ENCODE results near the gene CARM1. TPM values are rescaled to one million over a fixed set of nuclear protein-coding genes. Genes with fewer than 3 reads are reported as not detected.
"Not testable (repeated sequence)": the region's sequence is repeated elsewhere in the genome, so short reads cannot be mapped to it uniquely, and the experiment has no call there.

The CARM1 gene
- total and polyA plus RNA-seq, 2 donors (not counting 1 experiment from before 2014, with no cell fraction given), result 33.0 to 34.3 TPM

DNA sequence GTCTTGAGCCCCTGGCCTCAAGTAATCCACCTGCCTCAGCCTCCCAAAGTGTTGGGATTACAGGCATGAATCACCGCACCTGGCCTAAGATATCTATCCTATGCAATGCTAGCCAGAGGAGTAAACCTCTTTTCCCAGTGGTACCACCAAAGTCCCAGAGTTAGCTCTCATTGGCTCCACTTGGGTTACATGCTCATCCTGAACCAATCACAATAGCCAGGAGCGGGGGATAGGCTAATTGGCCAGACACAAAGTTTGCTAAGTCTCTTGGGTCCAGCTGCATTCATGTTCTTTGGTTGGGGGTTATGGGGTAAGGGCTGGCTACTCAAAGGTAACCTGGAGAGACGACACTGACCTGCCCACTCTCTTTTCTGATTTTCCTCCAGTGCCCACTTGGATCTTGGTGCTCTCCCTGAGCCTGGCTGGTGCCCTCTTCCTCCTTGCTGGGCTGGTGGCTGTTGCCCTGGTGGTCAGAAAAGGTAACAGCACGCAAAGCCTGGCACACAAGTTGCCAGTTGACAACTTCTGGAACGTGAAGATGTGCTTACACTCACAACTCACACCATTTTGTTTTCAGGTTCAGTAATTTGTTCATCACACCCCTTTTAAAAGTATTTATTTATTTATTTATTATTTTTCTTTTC, 15.4 kb upstream of the CARM1 start:
- POLR2A ChIA-PET, result no interaction called here
- DNase-seq, result no peak
- peaks cover under 1% of the 10 kb centered on the region for H3K4me1 Mint-ChIP-seq

DNA sequence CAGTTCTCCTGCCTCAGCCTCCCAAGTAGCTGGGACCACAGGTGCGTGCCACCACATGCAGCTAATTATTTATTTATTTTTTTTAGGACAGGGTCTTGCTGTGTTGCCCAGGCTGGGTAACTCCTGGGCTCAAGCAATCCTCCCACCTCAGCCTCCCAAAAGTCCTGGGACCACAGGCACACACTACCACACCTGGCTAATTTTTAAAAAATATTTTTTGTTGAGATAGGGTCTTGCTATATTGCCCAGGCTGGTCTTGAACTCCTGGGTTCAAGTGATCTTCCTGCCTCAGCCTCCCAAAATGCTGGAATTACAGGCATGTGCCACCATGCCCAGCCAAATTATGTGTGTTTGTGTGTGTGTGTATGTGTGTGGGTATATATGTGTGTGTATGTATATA, 14.5 kb upstream of the CARM1 start:
- H3K27me3 Mint-ChIP-seq; H3K9me3 Mint-ChIP-seq (ENCODE audit: insufficient read depth); H3K9me3 ChIP-seq (ENCODE audit: control extremely low read depth in 1 of 3, control insufficient read depth in 2 of 3, insufficient read depth in 1 of 3, low read length in 2 of 3); H3K4me2 ChIP-seq (replicated peaks; ENCODE audit: low read depth, low read length, poor library complexity, severe bottlenecking); H3K9ac ChIP-seq (ENCODE audit: low read length); intact Hi-C loops (cut with micrococcal nuclease); H3K4me1 Mint-ChIP-seq; H3K27ac Mint-ChIP-seq; H3K4me1 ChIP-seq (ENCODE audit: control insufficient read depth in 2 of 2, insufficient read depth in 2 of 2, low read length in 2 of 2); H3K27ac ChIP-seq (ENCODE audit: low read length in 2 of 2); CTCF ChIA-PET; H2AFZ ChIP-seq (ENCODE audit: insufficient read depth, low read depth, low read length, poor library complexity, severe bottlenecking); H3K4me3 Mint-ChIP-seq; H3K4me3 ChIP-seq (ENCODE audit: control extremely low read depth in 1 of 5, extremely low read depth in 1 of 5, insufficient read depth in 1 of 5, low read depth in 2 of 5, low read length in 4 of 5); H3K79me2 ChIP-seq (ENCODE audit: control insufficient read depth, insufficient read depth, low read length); POLR2A ChIA-PET; ATAC-seq (ENCODE audit: low read depth); H3K27me3 ChIP-seq (replicated peaks in 1 of 4; ENCODE audit: control extremely low read depth in 1 of 4, control insufficient read depth in 3 of 4, insufficient read depth in 4 of 4, low read length in 3 of 4); H4K20me1 ChIP-seq (ENCODE audit: control insufficient read depth, insufficient read depth, low read length, poor library complexity, severe bottlenecking); DNase-seq; H3K36me3 ChIP-seq (replicated peaks in 1 of 2; ENCODE audit: control extremely low read depth in 1 of 2, control insufficient read depth in 1 of 2, extremely low read depth in 1 of 2, insufficient read depth in 2 of 2, low read length in 1 of 2): not testable (repeated sequence)
- no CpG with 5 or more reads among the region's 1 CpG for WGBS (ENCODE audit: insufficient coverage)

More for the DNA sequence above, 15.4 kb upstream of the CARM1 start:
- Histone ChIP-seq H4K20me1 (ENCODE audit: control insufficient read depth, insufficient read depth, low read length, poor library complexity, severe bottlenecking) (no peaks in the 10 kb centered on the region), H3K27ac (ENCODE audit: low read length in 2 of 2) (no peak overlapping the region), H3K4me2 (replicated peaks; ENCODE audit: low read depth, low read length, poor library complexity, severe bottlenecking) (no peak overlapping the region), H3K79me2 (ENCODE audit: control insufficient read depth, insufficient read depth, low read length) (no peaks in the 10 kb centered on the region), H3K9me3 (ENCODE audit: control extremely low read depth in 1 of 3, control insufficient read depth in 2 of 3, insufficient read depth in 1 of 3, low read length in 2 of 3) (peaks cover 0 to 4% (median 0%) of the 10 kb centered on the region in 3 donors), H3K27me3 (replicated peaks in 1 of 4; ENCODE audit: control extremely low read depth in 1 of 4, control insufficient read depth in 3 of 4, insufficient read depth in 4 of 4, low read length in 3 of 4) (peaks cover 0 to 2% (median 0%) of the 10 kb centered on the region in 4 experiments), H2AFZ (ENCODE audit: insufficient read depth, low read depth, low read length, poor library complexity, severe bottlenecking) (no peak overlapping the region), H3K36me3 (replicated peaks in 1 of 2; ENCODE audit: control extremely low read depth in 1 of 2, control insufficient read depth in 1 of 2, extremely low read depth in 1 of 2, insufficient read depth in 2 of 2, low read length in 1 of 2) (no peaks in the 10 kb centered on the region), H3K4me1 (ENCODE audit: control insufficient read depth in 2 of 2, insufficient read depth in 2 of 2, low read length in 2 of 2) (no peaks in the 10 kb centered on the region), H3K4me3 (ENCODE audit: control extremely low read depth in 1 of 5, extremely low read depth in 1 of 5, insufficient read depth in 1 of 5, low read depth in 2 of 5, low read length in 4 of 5) (no peak overlapping the region), H3K9ac (ENCODE audit: low read length) (no peak overlapping the region)
- WGBS (ENCODE audit: insufficient coverage), result 100% methylated on average over 1 of the region's 5 CpGs
- TF ChIP-seq EZH2 (IDR thresholded peaks at IDR 0.05; ENCODE audit: borderline replicate concordance, insufficient read depth, low read depth, low read length, poor library complexity, severe bottlenecking), result no peak
- peak; percentile 62 for TF ChIP-seq CTCF (IDR thresholded peaks at IDR 0.05)
- no peak overlapping the region for H3K27ac Mint-ChIP-seq
- H3K27me3 Mint-ChIP-seq, result no peaks in the 10 kb centered on the region
- intact Hi-C loops (cut with micrococcal nuclease), result no loop called here
- CTCF ChIA-PET, result interaction anchor here (1.2 to 2.8 kb wide), 3 partner anchors 8 to 139 kb away, joined by 3 to 12 read pairs (median 9); no protein-coding TSS in a partner anchor
- H3K4me3 Mint-ChIP-seq, result no peak overlapping the region
- H3K9me3 Mint-ChIP-seq (ENCODE audit: insufficient read depth), result no peaks in the 10 kb centered on the region
- no peak for ATAC-seq (ENCODE audit: low read depth)
